Measurements from ENCODE around the gene ENTPD2.
"Not testable (repeated sequence)": the region's sequence is repeated elsewhere in the genome, so short reads cannot be mapped to it uniquely, and the experiment has no call there.

The ENTPD2 gene

DNA sequence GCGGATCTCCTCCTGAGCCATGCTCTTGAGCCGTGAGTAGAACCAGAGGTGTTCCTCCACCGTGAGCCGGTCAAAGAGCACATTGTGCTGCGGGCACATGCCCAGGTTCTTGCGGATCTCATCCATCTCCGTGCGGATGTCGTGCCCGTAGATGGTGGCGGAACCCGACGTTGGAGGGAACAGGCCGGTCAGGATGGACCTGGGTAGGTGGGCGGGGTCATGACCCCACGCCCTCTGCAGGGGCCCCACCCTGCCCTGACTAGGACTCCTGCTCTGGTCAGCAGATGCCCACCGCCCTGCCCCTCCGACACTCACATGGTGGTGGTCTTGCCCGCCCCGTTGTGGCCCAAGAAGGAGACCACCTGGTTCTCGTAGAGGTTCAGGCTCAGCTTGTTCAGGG is 37.9 kb downstream of the ENTPD2 start:
- DNase-seq (ENCODE audit: low spot score): no peak

- DNase-seq (ENCODE audit: low spot score): no peak
Observed at GRCh38 chr9:137015540-137015930, 38.3 kb downstream of the ENTPD2 start.

GRCh38 chr9:137014776-137015539 is 38.9 kb downstream of the ENTPD2 start:
- no peak for DNase-seq (ENCODE audit: low spot score)

- DNase-seq (ENCODE audit: low spot score): no peak
Observed at GRCh38 chr9:137014166-137014565, 39.7 kb downstream of the ENTPD2 start.

DNA sequence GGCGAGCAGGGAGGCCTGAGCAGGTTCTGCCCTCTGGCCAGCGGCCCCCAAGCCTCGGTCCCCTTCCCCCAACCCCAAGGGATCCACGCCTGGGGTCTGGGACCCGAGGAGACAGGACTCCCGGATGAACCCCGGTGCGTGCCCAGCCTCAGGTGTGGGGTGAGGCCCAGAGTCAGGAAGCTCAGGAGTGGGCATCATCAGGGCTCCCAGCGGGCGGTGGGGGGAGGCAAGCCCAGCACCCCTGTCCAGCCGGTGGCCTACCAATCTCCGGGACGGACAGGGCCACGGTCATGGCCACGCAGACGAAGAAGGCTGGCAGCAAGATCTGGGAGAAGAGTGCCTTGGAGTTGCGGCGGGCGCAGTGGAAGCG is 40.3 kb downstream of the ENTPD2 start:
- no peak for DNase-seq (ENCODE audit: low spot score)

GRCh38 chr9:137012694-137013570 is 40.9 kb downstream of the ENTPD2 start:
- DNase-seq (ENCODE audit: low spot score): peak; percentile 96

GRCh38 chr9:137011907-137012675 is 41.8 kb downstream of the ENTPD2 start:
- no peak for DNase-seq (ENCODE audit: low spot score)

- no peak for DNase-seq (ENCODE audit: low spot score)
Observed at GRCh38 chr9:137011156-137011555, 42.7 kb downstream of the ENTPD2 start.

DNA sequence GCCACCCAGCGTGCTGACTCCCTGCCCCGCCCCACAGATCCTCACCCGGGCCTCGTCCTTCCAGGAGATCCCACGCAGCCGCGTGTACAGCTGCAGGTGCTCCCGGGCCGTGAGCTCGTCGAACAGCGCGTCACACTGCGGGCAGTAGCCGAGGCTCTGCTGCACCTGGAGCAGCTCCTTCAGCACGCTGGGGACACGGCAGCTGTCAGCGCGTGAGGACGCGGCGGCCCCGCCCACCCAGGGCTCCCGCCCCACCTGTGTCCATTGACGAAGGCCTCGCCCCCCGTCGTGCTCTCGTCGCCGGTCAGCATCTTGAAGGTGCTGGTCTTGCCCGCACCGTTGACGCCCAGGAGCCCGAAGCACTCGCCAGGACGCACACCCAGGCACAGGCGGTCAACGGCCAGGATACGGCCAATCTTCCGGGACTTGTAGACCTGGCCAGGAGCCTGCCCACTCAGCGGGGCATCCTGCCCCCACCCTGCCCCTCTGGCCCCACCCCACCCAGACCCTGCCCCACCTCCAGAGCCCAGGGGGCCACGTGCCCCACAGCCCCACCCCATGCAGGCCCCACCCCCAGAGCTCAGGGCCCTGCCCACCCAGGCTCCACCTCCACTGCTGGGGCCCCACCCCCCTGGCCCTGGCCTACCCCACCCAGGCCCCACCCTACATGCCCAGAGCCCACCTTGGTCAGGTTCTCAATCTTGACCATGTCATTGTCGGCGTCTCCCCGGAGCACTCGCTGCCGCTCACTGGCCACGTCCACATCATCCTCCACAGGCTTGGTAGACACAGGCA is 43.7 kb downstream of the ENTPD2 start:
- no peak for DNase-seq (ENCODE audit: low spot score)

GRCh38 chr9:137009217-137009616 is 44.6 kb downstream of the ENTPD2 start:
- DNase-seq (ENCODE audit: low spot score): no peak

DNA sequence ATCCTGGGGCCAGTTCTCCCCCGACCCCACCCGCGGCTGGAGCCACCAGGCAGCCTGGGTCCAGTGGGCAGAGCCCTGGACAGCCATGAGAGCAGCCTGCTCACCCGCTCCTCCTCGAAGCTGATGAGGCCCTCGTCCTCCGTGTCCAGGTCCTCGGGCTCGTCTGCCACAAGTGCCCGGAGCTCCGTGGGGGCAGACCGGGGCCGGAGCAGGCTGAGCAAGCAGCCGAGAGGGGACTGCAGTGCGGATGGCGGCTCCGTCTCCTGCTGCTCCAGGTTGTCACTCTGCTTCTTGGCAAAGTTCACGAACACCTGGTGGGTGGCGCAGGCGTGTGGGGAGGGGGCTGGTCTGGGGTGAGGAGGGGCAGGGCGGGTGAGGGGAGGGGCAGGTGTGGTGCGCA is 45.5 kb downstream of the ENTPD2 start:
- DNase-seq (ENCODE audit: low spot score): no peak

- no peak for DNase-seq (ENCODE audit: low spot score)
Observed at GRCh38 chr9:137007816-137008270, 46.0 kb downstream of the ENTPD2 start.

- DNase-seq (ENCODE audit: low spot score): no peak
Observed at GRCh38 chr9:137007108-137007815, 46.6 kb downstream of the ENTPD2 start.

- no peak for DNase-seq (ENCODE audit: low spot score)
Observed at GRCh38 chr9:137006116-137007003, 47.5 kb downstream of the ENTPD2 start.

DNA sequence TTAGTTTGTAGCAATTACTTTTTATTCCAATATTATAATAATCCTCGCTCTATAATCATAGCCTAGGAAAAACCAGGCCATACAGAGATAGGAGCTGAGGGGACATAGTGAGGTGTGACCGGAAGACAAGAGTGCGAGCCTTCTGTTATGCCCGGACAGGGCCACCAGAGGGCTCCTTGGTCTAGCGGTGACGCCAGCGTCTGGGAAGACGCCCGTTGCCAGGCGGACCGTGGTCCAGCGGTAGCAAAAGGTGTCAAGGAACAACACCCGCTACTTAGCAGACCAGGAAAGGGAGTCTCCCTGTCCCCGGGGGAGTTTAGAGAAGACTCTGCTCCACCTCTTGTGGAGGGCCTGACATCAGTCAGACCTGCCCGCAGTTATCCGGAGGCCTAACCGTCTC is 49.6 kb downstream of the ENTPD2 start:
- DNase-seq (ENCODE audit: low spot score): not testable (repeated sequence)

DNA sequence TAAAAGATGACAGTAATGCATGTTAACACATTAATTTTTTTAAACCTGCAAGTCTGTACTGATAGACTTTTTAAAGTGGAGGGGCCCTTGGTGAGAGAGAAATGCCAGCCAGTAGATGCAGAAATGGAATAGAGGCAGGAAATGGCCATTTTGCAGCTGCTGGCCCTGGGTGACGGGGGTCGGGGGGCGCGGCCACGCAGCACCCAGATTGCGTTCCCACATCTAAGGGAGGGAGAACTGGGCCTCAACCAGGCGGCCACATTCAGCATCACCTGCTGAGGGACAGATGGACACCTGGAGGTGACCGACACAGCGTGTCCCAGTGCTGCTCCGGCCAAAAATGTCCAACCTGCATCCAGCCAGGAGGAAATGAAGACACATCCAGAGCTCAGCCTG is 51.2 kb downstream of the ENTPD2 start:
- DNase-seq (ENCODE audit: low spot score): peak; percentile 4

DNA sequence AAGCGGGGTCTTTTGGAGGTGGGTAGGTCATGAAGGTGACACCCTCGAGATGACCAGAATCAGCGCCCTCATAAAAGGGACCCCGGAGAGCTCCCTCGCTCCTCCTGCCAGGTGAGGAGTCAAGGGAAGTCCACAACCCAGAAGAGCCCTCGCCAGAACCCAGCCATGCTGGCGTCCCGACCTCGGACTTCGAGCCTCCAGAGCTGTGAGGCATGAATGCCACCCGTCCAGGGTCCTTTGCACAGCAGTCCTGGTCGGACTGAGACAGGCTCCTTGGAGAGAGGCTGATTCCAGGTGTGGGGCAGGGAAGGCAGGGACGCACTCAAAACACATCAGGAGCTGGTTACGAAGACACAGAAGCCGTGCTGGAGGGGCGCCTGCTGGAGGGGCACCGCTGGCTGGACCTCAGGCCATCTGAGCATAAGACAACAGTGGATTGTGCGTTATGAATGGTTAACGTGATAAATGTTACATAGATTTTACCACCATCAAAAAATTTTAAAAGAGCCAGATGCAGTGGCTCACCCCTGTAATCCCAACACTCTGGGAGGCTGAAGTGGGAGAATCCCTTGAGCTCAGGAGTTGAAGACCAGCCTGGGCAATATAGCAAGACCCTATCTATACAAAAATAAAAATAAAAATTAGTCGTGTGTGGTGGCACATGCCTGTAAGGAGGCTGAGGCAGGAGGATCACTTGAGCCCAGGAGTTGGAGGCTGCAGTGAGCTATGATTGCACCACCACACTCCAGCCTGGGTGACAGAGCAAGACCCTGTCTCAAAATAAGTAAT is 51.8 kb downstream of the ENTPD2 start:
- DNase-seq (ENCODE audit: low spot score): peak; percentile 3

DNA sequence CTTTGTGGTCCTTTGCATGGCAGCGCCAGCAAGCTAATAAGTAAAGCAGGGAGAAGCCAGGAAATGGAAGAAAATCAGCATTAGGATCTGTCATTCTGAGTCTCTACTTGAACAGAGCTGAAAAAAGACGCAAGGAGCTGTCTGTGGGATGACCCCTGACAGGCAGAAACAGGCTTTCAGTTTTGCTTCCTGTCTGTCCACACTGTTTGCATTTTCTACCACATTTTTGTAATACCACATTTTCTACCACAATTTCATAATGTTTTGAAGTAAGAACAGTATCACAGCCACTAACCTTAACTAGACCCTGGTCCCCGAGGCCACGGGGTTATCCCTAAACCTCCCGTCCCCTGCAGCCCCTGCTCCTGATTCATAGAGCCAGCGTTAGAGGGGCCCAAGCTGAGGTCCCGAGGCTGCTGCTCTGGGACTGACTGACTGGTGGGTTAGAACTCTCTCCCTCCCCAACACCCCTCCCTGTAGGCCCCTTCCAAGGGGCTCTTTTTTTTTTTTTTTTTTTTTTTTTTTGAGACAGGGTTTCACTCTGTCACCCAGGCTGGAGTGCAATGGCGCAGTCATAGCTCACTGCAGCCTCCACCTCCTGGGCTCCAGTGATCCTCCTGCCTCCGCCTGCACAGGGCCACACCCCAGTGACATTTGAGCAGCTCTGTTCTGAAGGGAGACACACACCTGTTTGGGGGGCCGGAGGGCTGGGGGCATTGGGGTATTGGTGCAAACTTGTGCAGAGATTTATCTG is 53.5 kb downstream of the ENTPD2 start:
- no peak for DNase-seq (ENCODE audit: low spot score)
